ENCODE data around the gene BRD4.

GRCh38 chr19:15248648-15249527 lies 83.5 kb downstream of the BRD4 start:
- TF ChIP-seq, protein P1, sequence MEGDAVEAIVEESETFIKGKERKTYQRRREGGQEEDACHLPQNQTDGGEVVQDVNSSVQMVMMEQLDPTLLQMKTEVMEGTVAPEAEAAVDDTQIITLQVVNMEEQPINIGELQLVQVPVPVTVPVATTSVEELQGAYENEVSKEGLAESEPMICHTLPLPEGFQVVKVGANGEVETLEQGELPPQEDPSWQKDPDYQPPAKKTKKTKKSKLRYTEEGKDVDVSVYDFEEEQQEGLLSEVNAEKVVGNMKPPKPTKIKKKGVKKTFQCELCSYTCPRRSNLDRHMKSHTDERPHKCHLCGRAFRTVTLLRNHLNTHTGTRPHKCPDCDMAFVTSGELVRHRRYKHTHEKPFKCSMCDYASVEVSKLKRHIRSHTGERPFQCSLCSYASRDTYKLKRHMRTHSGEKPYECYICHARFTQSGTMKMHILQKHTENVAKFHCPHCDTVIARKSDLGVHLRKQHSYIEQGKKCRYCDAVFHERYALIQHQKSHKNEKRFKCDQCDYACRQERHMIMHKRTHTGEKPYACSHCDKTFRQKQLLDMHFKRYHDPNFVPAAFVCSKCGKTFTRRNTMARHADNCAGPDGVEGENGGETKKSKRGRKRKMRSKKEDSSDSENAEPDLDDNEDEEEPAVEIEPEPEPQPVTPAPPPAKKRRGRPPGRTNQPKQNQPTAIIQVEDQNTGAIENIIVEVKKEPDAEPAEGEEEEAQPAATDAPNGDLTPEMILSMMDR (tag by site-specific recombination; IDR thresholded peaks at IDR 0.05): no peak
- no peak for TF ChIP-seq ZNF426 (tag by site-specific recombination; IDR thresholded peaks at IDR 0.05)
- TF ChIP-seq RBAK (tag by site-specific recombination; IDR thresholded peaks at IDR 0.05): no peak
- no peak for TF ChIP-seq ZNF585B (tag by site-specific recombination; IDR thresholded peaks at IDR 0.05)
- no peak for TF ChIP-seq ZNF274 (IDR thresholded peaks at IDR 0.05; ENCODE audit: low read length)
- no peak for TF ChIP-seq ZNF274 (tag by site-specific recombination; IDR thresholded peaks at IDR 0.05; ENCODE audit: borderline replicate concordance)
- no peak for TF ChIP-seq SALL2 (tag by site-specific recombination; IDR thresholded peaks at IDR 0.05; ENCODE audit: borderline replicate concordance)
- no peak for TF ChIP-seq PBX3 (CRISPR knock-in tag; IDR thresholded peaks at IDR 0.05)
- TF ChIP-seq ZNF266 (tag by site-specific recombination; IDR thresholded peaks at IDR 0.05; ENCODE audit: low read depth): no peak
- TF ChIP-seq, protein P2, sequence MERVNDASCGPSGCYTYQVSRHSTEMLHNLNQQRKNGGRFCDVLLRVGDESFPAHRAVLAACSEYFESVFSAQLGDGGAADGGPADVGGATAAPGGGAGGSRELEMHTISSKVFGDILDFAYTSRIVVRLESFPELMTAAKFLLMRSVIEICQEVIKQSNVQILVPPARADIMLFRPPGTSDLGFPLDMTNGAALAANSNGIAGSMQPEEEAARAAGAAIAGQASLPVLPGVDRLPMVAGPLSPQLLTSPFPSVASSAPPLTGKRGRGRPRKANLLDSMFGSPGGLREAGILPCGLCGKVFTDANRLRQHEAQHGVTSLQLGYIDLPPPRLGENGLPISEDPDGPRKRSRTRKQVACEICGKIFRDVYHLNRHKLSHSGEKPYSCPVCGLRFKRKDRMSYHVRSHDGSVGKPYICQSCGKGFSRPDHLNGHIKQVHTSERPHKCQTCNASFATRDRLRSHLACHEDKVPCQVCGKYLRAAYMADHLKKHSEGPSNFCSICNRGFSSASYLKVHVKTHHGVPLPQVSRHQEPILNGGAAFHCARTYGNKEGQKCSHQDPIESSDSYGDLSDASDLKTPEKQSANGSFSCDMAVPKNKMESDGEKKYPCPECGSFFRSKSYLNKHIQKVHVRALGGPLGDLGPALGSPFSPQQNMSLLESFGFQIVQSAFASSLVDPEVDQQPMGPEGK (tag by site-specific recombination; IDR thresholded peaks at IDR 0.05): no peak
- TF ChIP-seq YY1 (tag by site-specific recombination; IDR thresholded peaks at IDR 0.05): no peak
- TF ChIP-seq, protein P3, sequence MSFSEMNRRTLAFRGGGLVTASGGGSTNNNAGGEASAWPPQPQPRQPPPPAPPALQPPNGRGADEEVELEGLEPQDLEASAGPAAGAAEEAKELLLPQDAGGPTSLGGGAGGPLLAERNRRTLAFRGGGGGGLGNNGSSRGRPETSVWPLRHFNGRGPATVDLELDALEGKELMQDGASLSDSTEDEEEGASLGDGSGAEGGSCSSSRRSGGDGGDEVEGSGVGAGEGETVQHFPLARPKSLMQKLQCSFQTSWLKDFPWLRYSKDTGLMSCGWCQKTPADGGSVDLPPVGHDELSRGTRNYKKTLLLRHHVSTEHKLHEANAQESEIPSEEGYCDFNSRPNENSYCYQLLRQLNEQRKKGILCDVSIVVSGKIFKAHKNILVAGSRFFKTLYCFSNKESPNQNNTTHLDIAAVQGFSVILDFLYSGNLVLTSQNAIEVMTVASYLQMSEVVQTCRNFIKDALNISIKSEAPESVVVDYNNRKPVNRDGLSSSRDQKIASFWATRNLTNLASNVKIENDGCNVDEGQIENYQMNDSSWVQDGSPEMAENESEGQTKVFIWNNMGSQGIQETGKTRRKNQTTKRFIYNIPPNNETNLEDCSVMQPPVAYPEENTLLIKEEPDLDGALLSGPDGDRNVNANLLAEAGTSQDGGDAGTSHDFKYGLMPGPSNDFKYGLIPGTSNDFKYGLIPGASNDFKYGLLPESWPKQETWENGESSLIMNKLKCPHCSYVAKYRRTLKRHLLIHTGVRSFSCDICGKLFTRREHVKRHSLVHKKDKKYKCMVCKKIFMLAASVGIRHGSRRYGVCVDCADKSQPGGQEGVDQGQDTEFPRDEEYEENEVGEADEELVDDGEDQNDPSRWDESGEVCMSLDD (tag by site-specific recombination; IDR thresholded peaks at IDR 0.05): no peak
- TF ChIP-seq ZSCAN16 (tag by site-specific recombination; IDR thresholded peaks at IDR 0.05): no peak
- TF ChIP-seq REST (tag by site-specific recombination; IDR thresholded peaks at IDR 0.05): no peak

All from HEK293 (cell line).